ENCODE results near the gene SVOP.
"Not testable (repeated sequence)": the region's sequence is repeated elsewhere in the genome, so short reads cannot be mapped to it uniquely, and the experiment has no call there.

The SVOP gene

GRCh38 chr12:108888031-108888430, 132.8 kb downstream of the SVOP start:
- DNase-seq (ENCODE audit: low read depth), result no peak

GRCh38 chr12:108886873-108887629, 133.8 kb downstream of the SVOP start:
- no peak for DNase-seq (ENCODE audit: low read depth)

GRCh38 chr12:108884116-108885012, 136.5 kb downstream of the SVOP start:
- DNase-seq (ENCODE audit: low read depth), result no peak

GRCh38 chr12:108881953-108882352, 138.9 kb downstream of the SVOP start:
- no peak for DNase-seq (ENCODE audit: low read depth)

- no peak for DNase-seq (ENCODE audit: low read depth)
Observed at GRCh38 chr12:108879615-108880254, 141.1 kb downstream of the SVOP start, which contains the start of gene DAO. Gene DAO, plus strand, starts transcription at chr12:108880092. Its CDS starts 4,915 bp downstream, at chr12:108885007.

GRCh38 chr12:108876550-108876949, 144.3 kb downstream of the SVOP start:
- DNase-seq (ENCODE audit: low read depth), result no peak

- no peak for DNase-seq (ENCODE audit: low read depth)
Observed at GRCh38 chr12:108875682-108876361, 145.0 kb downstream of the SVOP start.

GRCh38 chr12:108875280-108875679, 145.6 kb downstream of the SVOP start:
- no peak for DNase-seq (ENCODE audit: low read depth)

- no peak for DNase-seq (ENCODE audit: low read depth)
Observed at GRCh38 chr12:108868781-108869180, 152.1 kb downstream of the SVOP start.

GRCh38 chr12:108866083-108866482, 154.8 kb downstream of the SVOP start:
- not testable (repeated sequence) for DNase-seq (ENCODE audit: low read depth)

- DNase-seq (ENCODE audit: low read depth), result no peak
Observed at GRCh38 chr12:108865169-108865568, 155.7 kb downstream of the SVOP start.

GRCh38 chr12:108862588-108862959, 158.3 kb downstream of the SVOP start:
- no peak for DNase-seq (ENCODE audit: low read depth)

GRCh38 chr12:108861878-108862587, 158.8 kb downstream of the SVOP start:
- no peak for DNase-seq (ENCODE audit: low read depth)

- no peak for DNase-seq (ENCODE audit: low read depth)
Observed at GRCh38 chr12:108860443-108860842, 160.4 kb downstream of the SVOP start.

GRCh38 chr12:108859923-108860291, 161.0 kb downstream of the SVOP start:
- DNase-seq (ENCODE audit: low read depth), result no peak

GRCh38 chr12:108859141-108859922, 161.5 kb downstream of the SVOP start:
- DNase-seq (ENCODE audit: low read depth), result not testable (repeated sequence)

GRCh38 chr12:108858311-108859074, 162.4 kb downstream of the SVOP start:
- DNase-seq (ENCODE audit: low read depth), result no peak

All from GM04503 (cell line).